ENCODE data around the gene CCDC89.

CCDC89 gene

DNA sequence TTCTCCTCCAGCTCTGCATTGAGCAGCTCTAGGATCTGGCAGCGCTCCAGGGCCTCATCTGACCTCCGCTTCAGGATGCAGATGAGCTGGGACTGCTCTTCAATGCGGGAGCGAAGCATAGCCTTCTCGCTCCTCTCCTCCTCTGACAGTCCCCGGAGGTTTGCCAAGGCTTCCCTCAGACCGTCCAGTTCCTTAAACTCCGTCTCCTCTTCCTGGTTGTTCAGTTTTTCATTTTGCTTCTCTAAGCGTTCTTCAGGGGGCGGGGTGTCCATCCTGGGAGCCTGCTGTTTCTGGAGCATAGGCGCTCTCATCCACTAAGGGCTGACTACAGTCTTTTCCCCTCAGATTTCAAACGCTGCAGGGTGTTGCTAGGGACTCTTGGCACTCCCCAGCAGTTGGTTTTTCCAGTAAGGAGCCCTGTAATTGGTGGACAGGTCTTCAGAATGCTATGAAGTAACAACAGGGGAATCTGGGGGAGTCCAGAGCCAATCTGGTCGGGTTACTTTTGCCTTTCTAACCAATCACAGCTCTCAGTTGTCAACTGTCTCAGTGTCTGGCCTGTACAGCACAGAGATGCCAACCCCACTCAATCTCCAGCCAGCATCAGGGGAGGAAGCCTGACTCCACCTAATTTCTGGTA, at the start of gene CCDC89:
TSS of gene CCDC89 (minus strand) at position 376 of the 640 bp plus-strand sequence. CDS start at position 311, 65 bp downstream.
- DNase-seq: no peak

DNA sequence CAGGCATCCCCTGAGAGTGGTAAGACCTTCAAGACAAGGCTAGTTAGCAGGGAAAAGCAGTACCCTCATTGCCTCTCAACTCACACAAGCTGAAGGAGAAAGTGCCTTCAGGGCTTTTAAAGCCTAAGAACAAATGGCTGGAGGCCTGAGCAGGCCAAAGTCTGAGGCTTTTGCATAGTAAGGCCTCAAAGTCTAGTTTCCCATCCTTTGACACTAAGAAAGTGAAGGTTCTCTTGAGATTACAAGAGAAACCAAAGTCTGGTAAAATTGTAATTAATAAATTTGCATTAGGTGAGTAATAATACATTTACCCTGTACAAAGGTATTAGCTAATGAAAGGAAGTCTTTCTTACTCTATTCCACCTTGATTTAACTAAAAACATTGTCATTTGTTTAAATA, 47.0 kb upstream of the CCDC89 start:
- DNase-seq: no peak

DNA sequence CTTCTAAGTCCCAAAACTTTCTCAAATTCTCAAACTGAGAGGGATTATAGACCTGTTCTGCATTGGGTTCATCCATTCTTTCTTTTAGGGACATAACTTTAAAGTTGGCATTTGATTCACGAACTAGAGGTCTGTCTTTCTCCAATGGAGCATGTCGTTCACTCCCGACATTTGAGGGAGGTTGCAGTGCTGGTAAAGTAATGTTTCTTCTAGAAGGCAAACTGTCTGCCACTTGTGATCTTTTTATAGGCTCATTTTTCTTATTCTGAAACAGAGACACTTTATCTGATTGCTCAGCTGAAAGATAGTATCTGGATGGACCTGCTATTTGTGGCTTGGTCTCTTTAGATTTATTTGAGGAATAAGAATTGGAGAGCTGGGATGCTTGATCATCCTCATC, 40.4 kb upstream of the CCDC89 start:
- DNase-seq: no peak

DNA sequence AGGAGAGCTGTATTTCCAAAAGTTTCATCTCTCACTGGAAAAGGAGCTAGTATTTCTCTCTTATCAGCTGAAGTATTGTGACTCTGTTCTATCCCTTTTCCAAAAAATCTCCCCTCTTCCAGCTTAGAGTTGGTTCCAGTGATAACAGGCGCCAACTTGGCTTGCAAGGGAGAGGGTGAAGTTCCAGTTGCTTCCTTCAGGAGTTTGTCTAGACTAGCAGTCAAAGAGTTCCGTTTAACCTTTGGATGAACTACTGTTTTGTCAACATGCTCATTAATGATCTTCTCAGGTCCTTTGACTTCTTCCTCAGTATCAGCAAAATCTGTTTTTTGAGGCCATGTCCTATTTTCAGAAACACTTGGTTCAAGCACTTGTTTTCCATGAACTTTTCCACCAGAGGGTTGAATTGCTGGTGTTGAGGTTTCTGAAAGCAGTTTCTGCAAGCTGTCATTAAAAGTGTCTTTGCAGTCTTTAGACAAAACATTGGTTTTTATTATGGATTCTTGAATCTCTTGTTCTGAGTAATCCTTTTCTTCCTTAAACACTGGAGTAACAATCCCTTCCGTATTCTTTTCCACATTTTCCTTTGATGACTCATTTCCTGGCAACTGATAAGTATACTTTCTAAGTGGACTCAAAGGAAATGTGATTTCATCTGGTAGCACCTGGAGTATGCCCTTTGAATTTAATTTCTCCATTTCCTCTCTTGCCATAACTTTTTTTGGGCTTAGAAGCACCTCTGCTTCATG, 39.7 kb upstream of the CCDC89 start:
- no peak for DNase-seq

DNA sequence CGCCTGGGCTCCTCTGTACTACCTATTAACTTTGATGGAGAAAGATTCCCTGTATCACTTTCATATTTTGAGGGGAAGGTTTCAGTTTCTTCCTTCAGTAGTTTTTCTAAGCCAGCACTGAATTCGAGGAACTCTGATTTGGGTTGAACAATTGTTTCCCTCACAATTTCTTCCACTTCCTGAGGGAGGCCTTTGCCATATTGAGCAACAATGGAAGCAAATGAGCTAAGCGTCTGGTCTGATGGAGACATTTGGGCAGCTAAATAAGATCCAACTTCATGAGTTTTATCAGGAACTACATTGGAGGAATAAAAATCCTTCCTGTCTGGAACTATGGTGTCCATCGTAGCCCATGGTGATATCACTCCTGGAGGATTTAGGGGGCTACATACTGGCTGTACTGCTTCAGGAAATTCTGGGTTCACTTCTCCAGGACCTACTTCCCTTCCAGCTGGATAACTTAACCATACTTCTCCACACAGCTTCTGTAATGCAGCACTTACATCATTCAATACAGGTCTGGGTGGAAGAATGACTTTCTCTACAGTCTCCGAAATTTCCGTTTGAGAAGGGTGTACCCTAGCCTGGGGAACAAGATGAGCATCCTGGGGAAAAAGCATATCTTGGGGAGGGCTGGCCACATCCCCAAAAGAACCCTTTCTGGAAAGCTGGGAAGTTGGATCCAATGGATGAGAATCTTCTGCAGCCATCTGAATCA, 38.9 kb upstream of the CCDC89 start:
- peak; percentile 61 for DNase-seq

DNA sequence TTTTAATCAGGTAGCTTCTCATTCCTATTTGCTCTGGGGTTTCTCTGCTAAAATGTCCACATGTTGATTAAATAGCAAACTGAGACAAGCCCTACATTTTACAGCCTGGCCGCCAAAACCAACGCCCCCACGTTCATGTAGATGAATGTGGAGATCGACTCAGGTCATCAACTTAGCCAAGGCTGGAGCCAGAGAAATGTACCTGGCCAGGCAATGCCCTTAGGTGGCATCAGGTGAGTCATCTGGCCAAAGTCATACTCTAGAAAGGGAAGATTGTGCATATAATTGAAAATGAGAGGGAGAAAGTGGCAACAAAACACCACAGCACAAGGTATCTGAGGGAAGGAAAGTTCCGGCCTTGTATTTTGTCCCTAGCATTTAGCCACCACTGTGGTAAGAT, 37.1 kb upstream of the CCDC89 start:
- no peak for DNase-seq

DNA sequence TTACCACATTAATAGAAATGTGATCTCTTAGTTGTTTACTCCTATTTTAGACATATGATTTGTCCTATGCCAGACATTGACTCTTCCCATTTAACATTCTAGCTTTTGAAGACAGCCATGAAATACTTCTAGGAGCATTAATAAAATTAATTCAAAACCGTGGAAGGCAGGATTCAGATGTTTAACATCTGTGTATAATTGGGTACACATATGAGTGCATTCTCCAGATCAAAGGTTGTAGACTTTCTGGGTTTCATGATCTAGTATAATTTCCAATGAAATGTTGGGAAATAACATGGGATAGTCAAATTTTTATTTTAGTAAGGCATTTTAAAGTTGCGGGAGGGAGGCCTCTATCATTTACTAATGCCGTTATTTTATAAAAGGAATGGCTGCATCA, 35.2 kb upstream of the CCDC89 start:
- DNase-seq: no peak

DNA sequence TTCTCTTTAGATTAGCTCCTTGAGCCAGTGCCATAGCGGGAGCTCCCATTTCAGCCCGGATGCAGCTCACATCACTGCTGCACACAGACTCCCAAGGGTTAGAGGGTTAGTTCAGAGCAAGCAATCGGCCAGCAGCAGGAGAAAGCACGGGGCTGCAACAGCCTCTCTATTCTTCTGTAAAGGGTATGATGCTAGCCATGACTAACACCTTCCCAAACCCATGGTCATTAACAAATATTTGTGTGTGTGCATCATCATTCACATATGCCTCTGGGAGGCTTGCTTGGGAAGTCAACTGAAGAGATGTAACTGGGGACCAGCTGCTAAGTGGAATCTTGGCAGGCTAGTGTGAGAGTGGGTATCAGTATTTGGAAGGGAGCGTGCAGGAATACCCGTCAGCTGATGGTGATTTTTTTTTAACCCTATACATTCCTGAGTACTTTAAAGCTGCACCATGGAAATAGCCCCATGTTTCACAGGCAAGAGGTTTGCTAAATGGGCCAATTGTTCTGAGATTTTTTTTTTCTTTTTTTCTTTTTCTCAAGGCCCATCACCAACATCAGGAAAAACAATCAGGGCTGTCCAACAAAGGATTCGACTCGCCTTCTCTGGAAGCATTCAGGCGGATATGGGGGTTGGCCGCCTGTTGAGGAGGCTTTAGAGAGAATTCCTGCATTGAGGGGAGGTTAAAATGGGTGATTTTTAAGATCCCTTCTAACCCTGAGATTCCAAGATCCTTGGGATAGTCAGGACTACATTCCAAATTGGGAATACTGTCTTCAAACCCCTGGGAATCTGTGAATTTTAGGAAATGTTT, 33.2 kb upstream of the CCDC89 start:
- DNase-seq: no peak

DNA sequence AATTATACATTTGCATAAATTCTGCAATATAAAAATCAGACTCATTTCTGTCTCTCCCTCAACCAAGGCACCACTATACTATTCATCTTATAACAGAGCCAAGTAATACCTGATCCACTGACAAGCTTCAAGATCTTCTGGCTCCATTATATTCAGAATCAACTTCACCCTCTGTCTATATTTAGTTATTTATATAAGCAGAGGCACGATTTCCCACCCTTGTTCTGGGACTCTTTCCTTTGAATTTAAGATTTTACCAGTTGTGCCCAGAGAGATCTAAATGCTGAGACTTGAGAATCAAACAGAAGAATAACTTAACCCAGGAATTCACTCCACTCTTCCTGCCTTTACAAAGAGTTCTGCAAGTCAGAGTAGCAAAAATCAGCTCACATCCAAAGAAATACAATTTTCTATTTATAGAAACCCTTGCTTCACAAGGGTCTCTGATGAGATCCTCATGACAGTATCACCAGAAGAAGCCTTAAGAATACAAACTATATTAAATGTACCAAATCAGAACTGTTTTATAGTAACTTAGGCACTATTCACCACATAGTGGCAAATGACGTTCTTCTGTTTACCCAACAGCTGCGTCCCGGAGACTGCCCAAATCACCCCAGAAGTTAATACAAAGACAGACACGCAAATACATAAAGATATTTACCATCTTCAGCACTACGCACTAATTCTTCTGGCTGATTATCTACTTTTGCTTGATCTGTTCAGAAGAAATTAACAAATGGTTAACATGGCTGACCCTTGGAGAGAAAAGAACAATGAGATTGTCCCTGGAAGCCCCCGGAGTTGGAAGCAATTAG, 32.3 kb upstream of the CCDC89 start:
- DNase-seq: no peak

DNA sequence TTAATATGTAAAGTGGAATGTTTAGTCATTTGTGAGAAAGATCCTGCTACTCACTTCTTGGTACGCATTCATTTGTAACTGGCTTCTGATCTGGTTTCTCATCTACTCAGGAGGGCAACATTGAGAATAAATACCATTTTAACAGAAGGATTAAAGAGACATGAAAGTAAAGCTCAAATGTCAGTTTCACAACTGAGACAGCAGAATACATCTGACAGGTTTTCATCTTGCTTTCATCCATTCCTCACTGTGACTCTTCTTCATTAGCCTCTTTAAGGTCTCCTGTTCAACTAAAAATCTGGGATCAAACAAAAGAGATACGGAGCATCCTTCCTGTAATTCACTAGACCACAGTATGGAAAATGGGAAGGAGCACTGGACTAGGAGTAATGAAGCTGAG, 31.4 kb upstream of the CCDC89 start:
- no peak for DNase-seq

DNA sequence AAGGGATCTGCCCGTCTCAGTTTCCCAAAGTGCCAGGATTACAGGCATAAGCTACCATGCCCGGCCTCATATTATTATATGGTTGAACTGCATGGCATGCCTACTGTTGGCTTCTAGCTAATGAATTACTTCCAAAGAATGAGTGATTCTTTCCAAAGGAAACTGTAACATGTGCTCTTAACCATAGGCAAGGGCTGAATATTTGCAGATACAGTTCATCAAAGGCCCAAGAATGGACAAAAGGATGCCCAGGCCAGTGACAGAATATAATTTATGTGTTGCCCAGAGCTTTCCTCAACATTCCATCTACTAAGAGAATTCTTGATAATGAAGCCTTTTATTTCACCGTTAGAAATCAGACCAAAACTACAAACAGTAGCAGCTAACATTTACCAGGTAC, 27.0 kb upstream of the CCDC89 start:
- DNase-seq: no peak

DNA sequence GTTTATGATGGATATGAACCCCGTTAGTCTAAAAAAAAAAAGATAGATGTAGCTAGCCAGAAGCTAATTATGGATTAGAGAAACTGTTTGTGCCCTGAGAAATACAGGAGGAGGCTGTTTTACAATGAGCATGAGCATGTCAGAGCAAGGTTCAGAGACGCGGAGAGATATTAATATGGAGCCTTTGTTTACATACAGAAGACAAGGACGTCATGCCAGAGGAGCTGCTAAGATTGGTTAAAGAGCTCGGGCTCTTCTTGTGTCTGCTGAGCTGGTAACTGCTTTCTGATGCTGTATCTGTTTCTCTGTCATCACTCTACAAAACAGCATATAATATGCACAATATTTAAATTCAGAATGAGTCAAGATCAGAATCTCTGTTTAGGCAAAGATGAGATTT, 24.9 kb upstream of the CCDC89 start:
- DNase-seq: no peak

DNA sequence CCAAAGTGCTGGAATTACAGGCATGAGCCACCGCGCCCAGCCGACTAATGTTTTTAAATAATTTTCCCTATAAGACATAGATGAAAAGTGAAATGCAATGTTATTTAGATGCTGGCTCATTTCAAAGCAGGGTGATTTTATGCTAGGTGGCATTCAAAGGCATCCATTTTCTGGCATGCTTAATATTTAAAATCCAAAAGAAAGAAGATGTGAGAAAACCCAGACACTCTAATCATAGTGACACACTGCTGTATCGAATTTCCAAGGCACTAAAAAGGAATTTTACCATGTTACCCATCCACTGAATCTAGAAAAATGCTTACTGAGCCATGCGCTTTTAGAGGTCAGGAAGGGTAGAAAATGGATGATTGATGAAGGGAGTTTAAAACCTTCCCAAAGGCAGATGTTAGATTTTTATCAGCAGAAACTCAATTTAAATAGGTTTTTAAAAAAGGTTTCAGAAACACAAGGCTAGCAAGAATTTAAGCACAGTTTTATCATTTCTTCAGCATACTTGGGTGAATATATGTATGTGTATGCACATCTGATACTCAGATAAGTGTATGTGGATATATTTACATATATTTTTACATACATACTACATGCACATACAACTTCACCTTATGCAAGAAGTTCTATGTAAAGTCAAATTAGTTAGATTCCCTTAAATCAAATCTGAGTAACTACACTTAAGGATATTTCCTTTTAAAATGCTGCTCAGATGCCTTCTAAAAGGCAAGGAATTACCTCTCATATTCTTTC, 24.1 kb upstream of the CCDC89 start:
- no peak for DNase-seq

DNA sequence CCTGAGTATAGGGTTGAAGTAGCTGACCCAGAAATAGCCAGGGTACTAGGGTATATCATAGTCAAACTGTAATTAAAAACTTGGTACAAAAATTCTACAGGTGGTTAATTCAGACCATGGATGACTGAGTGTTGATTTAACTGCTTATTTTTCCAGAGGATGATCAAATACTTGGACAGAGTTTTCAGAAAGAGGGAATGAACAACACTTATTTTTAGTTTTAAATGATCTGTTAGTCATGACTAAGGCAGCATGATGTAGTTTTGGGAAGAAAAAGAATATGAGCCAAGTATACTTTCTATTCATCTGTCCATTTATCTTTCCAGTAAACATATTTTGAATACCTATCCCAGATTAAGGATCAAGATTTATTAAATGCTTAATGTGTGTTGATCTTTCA, 19.8 kb upstream of the CCDC89 start:
- no peak for DNase-seq

DNA sequence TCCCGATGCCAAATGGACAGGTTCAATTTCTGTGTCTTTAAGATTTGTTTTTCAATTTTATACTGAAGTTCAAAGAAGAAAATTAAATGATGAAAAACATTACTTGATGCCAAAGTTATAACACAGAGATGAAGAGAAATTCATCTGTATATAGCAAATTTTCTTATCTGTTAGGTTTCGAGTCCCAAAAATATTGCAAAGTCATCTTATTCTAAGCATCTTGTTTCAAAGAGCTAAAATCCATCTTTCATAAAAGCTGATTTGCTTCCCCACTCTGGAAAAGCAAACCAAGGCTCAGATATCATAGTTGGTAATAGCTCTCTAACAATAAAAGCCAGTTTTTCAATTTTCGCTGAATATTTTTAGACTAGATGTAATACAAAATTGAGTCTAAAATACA, 19.0 kb upstream of the CCDC89 start:
- DNase-seq: no peak

DNA sequence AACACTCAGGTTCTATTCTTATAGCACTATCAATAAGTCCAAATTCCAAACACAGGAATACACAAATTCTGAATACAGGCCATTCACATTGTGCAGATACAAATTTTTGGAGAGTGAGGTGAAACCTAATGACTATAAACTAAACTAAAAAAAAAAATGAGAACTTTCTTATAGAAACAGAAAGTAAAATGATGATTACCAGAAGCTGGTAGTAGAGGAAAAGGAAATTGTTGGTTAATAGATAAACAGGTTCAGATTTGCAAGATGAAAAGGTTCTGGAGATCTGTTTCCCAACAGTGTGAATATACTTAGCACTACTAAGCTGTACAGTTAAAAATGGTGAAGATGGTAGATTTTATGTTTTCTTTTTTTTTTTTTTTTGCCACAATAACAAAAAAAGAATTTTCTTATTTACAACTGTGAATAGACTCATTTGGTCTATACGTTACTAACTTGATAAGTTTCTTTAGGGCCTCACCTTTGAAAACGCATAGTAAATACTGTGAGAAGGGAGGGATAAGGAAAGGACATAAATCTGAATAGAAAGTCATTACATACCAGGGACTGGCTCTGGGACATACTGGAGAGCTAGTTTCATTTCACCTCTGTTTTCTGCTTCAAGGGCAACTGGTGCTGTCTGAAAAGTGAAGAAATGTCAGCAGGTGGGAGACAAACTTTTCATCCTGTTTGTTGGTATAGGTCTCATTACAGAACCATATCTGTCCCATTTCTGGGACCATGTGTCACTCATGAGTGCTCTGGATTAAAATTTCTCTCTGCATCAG, 14.2 kb upstream of the CCDC89 start:
- DNase-seq: no peak

DNA sequence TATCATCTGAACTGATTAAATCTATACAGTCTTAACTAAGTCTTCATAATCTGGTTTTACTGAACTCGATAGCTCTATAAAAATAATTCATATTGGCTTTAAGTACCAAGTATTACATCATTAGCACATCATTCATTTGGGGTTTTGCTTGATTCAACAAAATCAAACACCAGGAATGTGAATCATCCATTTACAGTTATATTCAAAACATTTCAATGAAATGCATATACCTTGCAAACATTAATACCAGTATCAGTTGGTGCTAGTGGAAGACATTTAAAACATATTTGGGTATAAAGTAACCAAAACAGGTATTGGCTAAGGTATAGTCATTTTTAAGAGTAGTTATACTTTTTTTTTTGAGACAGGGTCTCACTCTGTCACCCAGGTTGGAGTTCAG, 12.2 kb upstream of the CCDC89 start:
- DNase-seq: no peak

DNA sequence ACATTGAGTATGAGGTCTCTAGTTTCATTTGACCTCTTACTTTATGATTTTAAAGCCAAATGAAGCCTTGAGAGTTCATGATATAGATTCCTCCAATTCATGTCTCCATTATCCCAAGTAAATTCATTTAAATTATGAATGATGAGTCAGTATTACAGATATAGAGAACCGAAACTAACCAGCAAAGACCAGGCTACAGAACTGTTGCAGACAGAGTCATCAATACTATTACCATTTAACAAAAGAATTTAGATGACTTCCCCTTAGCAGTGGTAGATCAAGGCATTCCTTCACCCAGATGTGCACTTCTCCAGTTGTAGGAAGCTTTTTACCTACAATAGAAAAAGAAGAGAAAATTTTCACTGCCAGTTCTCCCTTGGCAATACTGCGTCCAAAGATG, 11.8 kb upstream of the CCDC89 start:
- DNase-seq: no peak

DNA sequence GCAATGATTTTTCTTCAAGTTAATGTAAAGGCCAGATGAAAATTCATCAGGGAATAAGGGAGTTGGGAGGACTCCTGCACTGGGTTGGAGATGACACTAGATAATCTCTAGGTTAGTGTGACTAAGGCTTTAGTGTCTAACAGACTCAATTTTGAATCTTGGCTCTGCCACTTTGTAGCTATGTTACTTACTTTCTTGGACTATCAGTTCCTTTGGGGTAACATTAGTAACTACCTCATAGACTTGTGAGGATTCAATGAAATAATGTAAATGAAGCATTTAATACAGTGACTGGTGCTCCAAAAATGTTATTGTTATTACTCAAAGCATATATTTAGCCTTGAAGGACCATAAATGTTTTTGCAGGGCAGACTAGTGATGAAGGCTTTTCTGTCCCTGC, 9.6 kb upstream of the CCDC89 start:
- no peak for DNase-seq

DNA sequence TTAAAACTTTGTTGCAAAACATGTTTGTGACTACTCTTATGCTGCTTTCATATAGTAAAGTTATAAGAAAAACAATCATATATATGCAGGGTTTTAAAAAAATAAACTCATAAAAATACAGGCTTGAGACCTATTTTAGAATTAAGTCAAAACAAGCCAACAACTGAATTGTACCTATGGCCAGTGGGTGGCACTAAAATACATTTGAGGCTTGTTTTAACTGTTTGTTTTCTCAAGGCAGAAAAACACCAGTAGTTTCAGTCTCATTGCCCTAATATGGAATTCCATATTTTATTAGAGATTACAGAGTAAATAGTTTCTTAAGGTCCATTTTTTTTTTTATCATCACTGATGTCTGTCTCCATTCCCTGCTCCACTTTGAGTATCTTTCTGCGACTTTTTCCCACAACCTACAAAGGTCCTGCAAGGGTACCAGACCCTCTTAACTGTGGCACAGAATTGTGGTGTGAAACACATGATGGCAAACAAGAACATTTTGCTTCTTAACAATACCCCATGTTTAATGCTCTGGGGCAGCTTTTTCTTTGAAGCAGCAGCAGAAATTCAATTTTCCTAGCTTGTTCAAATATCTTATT, 8.5 kb upstream of the CCDC89 start:
- peak; percentile 24 for DNase-seq

All from suppressor macrophage treated with lipopolysaccharide for 4 hours (primary cell).